Esophagus muscularis mucosa (tissue), 2 donors: ENCODE measurements around the gene GRIK3.

Experiments used
- POLR2A ChIP-seq: fragments of 450-650 bp; IDR thresholded peaks from one replicate; pipeline ENCODE4 v1.6.1; 2017; ENCODE audit warnings: antibody characterized with exemption, moderate library complexity, mild to moderate bottlenecking, low read depth
- POLR2AphosphoS5 ChIP-seq, 2 donors: sonication (generic); formaldehyde crosslinking; IDR thresholded peaks; one replicate each; pipeline ENCODE4 v1.6.1; 2017; ENCODE audit warnings: antibody characterized with exemption in 2 of 2

GRCh38 chr1:36822648-36823047 lies 211.7 kb downstream of the GRIK3 start:
- TF ChIP-seq POLR2A (no peak), POLR2AphosphoS5 (IDR thresholded peaks at IDR 0.05) (no peak)
